ENCODE results near the gene CHRNA9.

- TF ChIP-seq CTCF (IDR thresholded peaks at IDR 0.05) (no peak), POLR2A (IDR thresholded peaks at IDR 0.05) (no peak), EP300 (IDR thresholded peaks at IDR 0.05) (no peak)
These were observed 29.6 kb upstream of the CHRNA9 start for GRCh38 chr4:40305328-40306170.

Measured in ovary (tissue), 3 donors.